Neural crest cell (in vitro differentiated cells): ENCODE measurements around the gene LRCH3. TPM values are rescaled to one million over a fixed set of nuclear protein-coding genes. Genes with fewer than 3 reads are reported as not detected.

Experiments
- DNase-seq: peaks from one replicate; pipeline ENCODE4 v3.0.0; 2021; ENCODE audit warnings: low read depth, mixed read lengths, low spot score
- H3K27ac Mint-ChIP-seq: one replicate; pipeline ENCODE4 v1.8.0; 2021; ENCODE audit warnings: mild to moderate bottlenecking, mixed read lengths; ENCODE audit not compliant: unreplicated experiment
- H3K27me3 Mint-ChIP-seq: 2 replicates; pipeline ENCODE4 v1.8.0; 2021; ENCODE audit warnings: low read depth, mild to moderate bottlenecking, mixed read lengths
- H3K36me3 Mint-ChIP-seq: 2 replicates; pipeline ENCODE4 v1.8.0; 2021; ENCODE audit warnings: low read depth, mild to moderate bottlenecking, mixed read lengths
- H3K4me1 Mint-ChIP-seq: 2 replicates; pipeline ENCODE4 v1.8.0; 2021; ENCODE audit warnings: mixed read lengths
- H3K4me3 Mint-ChIP-seq: one replicate; pipeline ENCODE4 v1.8.0; 2021; ENCODE audit warnings: mild to moderate bottlenecking, mixed read lengths
- H3K9me3 Mint-ChIP-seq: 2 replicates; pipeline ENCODE4 v1.8.0; 2021; ENCODE audit warnings: mixed read lengths
- total RNA-seq: library from RNA; stranded (reverse); gene quantifications from 2 replicates; pipeline ENCODE4 v1.2.1, GENCODE V29; 2021
- TF ChIP-seq, protein P1 (sequence below): fragments of 200-600 bp; sonication (generic); conservative IDR thresholded peaks from 2 replicates; pipeline ENCODE4 v1.5.0; 2021; ENCODE audit warnings: antibody characterized with exemption, mild to moderate bottlenecking

Gene LRCH3
- total RNA-seq, 1 donor from 2014 or later, result 69.0 TPM

DNA sequence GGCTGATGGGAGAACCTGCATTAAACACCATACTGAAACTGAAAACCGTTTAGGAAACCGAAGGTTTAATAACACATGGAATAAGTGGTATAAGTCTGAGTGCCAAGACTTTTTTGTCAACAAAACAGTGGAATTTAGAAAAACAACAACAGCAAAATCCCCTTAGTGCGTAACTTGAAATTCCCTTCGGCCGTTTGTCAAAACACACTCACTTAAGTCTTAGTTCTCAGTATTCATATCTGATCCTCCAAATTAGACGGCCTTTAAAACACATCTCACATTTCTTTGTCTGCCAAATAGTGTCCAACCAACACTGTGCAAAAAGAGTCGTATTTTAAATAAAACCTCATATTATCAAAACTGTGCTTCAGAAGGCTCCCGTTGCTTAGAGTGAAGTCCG is 64.5 kb downstream of the LRCH3 start:
- no peak overlapping the region for H3K4me3 Mint-ChIP-seq
- TF ChIP-seq, protein P1, sequence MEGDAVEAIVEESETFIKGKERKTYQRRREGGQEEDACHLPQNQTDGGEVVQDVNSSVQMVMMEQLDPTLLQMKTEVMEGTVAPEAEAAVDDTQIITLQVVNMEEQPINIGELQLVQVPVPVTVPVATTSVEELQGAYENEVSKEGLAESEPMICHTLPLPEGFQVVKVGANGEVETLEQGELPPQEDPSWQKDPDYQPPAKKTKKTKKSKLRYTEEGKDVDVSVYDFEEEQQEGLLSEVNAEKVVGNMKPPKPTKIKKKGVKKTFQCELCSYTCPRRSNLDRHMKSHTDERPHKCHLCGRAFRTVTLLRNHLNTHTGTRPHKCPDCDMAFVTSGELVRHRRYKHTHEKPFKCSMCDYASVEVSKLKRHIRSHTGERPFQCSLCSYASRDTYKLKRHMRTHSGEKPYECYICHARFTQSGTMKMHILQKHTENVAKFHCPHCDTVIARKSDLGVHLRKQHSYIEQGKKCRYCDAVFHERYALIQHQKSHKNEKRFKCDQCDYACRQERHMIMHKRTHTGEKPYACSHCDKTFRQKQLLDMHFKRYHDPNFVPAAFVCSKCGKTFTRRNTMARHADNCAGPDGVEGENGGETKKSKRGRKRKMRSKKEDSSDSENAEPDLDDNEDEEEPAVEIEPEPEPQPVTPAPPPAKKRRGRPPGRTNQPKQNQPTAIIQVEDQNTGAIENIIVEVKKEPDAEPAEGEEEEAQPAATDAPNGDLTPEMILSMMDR, result no peak
- H3K9me3 Mint-ChIP-seq, result no peaks in the 10 kb centered on the region
- no peak overlapping the region for H3K27ac Mint-ChIP-seq
- DNase-seq, result no peak
- H3K4me1 Mint-ChIP-seq, result peaks cover 13% of the 10 kb centered on the region
- H3K27me3 Mint-ChIP-seq, result no peaks in the 10 kb centered on the region
- peaks cover 19% of the 10 kb centered on the region for H3K36me3 Mint-ChIP-seq

DNA sequence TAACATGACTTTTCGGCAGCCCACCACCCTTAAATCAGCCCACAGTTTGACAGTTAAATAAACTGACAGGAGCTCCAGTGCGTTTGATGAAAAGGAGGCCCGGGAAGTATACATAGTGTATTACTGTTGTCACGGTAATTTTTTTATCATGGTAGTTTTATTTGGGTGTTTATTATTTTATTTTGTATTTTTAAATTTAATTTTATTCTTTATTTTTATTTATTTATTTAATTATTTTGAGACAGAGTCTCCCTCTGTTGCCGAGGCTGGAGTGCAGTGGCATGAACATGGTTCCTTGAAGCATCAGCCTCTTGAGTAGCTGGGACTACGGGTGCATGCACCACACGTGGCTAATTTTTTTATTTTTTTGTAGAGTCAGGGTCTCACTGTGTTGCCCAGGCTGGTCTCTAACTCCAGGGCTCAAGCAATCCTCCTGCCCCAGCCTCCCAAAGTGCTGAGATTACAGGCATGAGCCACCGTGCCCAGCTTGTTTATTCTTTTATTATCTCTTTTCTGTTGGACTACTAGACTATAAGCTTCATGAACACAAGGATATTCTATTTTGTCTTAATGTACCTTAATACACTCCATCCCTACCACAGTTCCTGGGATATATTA is 65.3 kb downstream of the LRCH3 start:
- no peak overlapping the region for H3K4me3 Mint-ChIP-seq
- H3K27ac Mint-ChIP-seq, result no peak overlapping the region
- no peak for DNase-seq
- TF ChIP-seq, protein P1, result no peak
- H3K27me3 Mint-ChIP-seq, result no peaks in the 10 kb centered on the region
- H3K4me1 Mint-ChIP-seq, result peaks cover 13% of the 10 kb centered on the region
- H3K9me3 Mint-ChIP-seq, result no peaks in the 10 kb centered on the region
- peaks cover 19% of the 10 kb centered on the region for H3K36me3 Mint-ChIP-seq

DNA sequence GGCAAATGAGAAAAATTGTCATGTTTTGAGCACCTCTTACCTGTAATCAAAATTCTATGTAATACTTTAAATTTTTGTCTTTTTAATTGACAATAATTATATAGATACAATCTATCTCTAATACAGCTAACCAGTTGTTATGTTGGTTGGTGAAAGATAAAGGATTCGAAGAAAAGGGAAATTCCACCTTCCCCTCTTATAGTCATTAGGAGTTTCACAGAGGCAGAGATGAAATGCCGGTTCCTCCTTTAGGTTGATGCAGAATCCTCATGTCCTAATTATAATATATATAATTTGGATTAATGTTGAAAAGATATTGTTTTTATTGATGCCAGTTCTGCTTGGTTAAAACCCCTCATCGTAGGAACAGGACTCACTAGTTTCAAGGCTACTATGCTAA is 67.1 kb downstream of the LRCH3 start:
- no peak for DNase-seq
- no peaks in the 10 kb centered on the region for H3K27me3 Mint-ChIP-seq
- TF ChIP-seq, protein P1, result no peak
- H3K4me1 Mint-ChIP-seq, result peaks cover 13% of the 10 kb centered on the region
- peaks cover 17% of the 10 kb centered on the region for H3K36me3 Mint-ChIP-seq
- no peak overlapping the region for H3K27ac Mint-ChIP-seq
- H3K9me3 Mint-ChIP-seq, result no peaks in the 10 kb centered on the region
- H3K4me3 Mint-ChIP-seq, result no peak overlapping the region

DNA sequence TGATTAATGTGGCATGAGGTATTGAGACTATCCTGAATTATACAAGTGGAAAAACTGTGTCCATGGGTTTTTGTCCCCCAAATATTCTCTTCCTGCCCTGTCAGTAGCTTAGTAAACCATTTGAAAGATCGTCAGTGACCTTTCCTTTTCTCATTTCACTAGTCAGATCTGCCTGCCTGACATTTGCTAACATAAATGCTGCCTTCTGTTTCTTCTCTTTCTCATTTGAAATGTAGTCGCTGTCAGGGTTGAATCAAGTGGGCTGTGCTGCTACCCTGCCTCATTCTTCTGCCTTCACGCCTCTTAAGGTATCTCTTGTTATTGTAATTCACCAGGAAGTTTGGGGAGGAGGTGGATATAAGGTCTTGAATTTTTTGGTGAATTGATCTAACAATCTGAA is 67.5 kb downstream of the LRCH3 start:
- Mint-ChIP-seq H3K9me3 (no peaks in the 10 kb centered on the region), H3K27me3 (no peaks in the 10 kb centered on the region), H3K36me3 (peaks cover 17% of the 10 kb centered on the region), H3K4me1 (peaks cover 13% of the 10 kb centered on the region), H3K27ac (no peak overlapping the region), H3K4me3 (no peak overlapping the region)
- TF ChIP-seq, protein P1, result no peak
- DNase-seq, result no peak

DNA sequence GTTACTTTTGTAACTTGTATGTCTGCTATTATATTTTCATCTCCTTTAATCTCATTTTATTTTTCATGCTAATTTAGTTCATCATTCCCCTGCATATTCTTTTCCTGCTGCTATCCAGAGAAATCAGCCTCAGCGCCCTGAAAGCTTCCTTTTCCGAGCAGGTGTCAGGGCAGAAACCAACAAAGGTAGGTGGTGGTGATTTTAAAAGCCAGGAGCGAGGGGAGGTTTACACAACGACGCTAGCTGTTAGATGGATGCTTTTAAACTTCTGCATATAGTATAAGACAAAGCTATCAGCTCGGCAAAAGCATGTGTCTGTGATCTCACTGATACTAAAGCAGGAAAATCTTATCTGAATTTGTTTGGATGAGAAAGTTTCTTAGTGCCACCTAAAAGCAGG is 75.0 kb downstream of the LRCH3 start:
- no peaks in the 10 kb centered on the region for H3K27me3 Mint-ChIP-seq
- H3K27ac Mint-ChIP-seq, result no peak overlapping the region
- TF ChIP-seq, protein P1, result no peak
- DNase-seq, result no peak
- H3K4me1 Mint-ChIP-seq, result no peaks in the 10 kb centered on the region
- no peak overlapping the region for H3K4me3 Mint-ChIP-seq
- H3K9me3 Mint-ChIP-seq, result no peaks in the 10 kb centered on the region
- H3K36me3 Mint-ChIP-seq, result no peaks in the 10 kb centered on the region
